OCI-LY3 (cell line): ENCODE results near the gene NTPCR.

Experiments
- H2AFZ ChIP-seq: fragments of 200-600, 300-600 bp; shearing (Covaris generic); 2 replicates; pipeline ENCODE4 v1.6.0; 2014; ENCODE audit warnings: antibody characterized with exemption, low read depth, low read length
- H3K27ac ChIP-seq: fragments of 200-600, 300-600 bp; sonication (generic); 2 replicates; pipeline ENCODE4 v1.5.1; 2014; ENCODE audit warnings: mild to moderate bottlenecking, low read length, moderate library complexity, mixed read lengths
- H3K27me3 ChIP-seq: fragments of 200-600, 300-600 bp; sonication (generic); 2 replicates; pipeline ENCODE4 v1.6.1; 2014; ENCODE audit warnings: low read depth, low read length, mixed read lengths
- H3K36me3 ChIP-seq: fragments of 200-600, 300-600 bp; sonication (generic); replicated peaks from 2 replicates; pipeline ENCODE3; 2014; ENCODE audit warnings: low read depth, low read length, mixed read lengths
- H3K4me1 ChIP-seq: fragments of 300-600, 200-600 bp; sonication (generic); 2 replicates; pipeline ENCODE4 v1.6.1; 2014; ENCODE audit warnings: low read length, mixed read lengths
- H3K4me2 ChIP-seq: fragments of 200-600, 300-600 bp; sonication (generic); 2 replicates; pipeline ENCODE4 v1.6.1; 2014; ENCODE audit warnings: low read length, mixed read lengths
- H3K4me3 ChIP-seq: fragments of 300-600, 200-600 bp; sonication (generic); 2 replicates; pipeline ENCODE4 v1.5.1; 2014; ENCODE audit warnings: antibody characterized with exemption, mild to moderate bottlenecking, low read length, moderate library complexity
- H3K79me2 ChIP-seq: fragments of 300-600, 200-600 bp; shearing (Covaris generic); 2 replicates; pipeline ENCODE4 v1.6.1; 2014; ENCODE audit warnings: mild to moderate bottlenecking, low read length, mixed read lengths
- H3K9ac ChIP-seq: fragments of 300-600, 200-600 bp; shearing (Covaris generic); 2 replicates; pipeline ENCODE4 v1.6.0; 2014; ENCODE audit warnings: mild to moderate bottlenecking, low read length, moderate library complexity
- H3K9me3 ChIP-seq: fragments of 200-600, 300-600 bp; shearing (Covaris generic); 2 replicates; pipeline ENCODE4 v1.6.1; 2014; ENCODE audit warnings: low read length, mixed read lengths; ENCODE audit not compliant: insufficient read depth
- H4K20me1 ChIP-seq: fragments of 200-600, 300-600 bp; sonication (generic); 2 replicates; pipeline ENCODE4 v1.6.1; 2016; ENCODE audit warnings: low read length, mixed read lengths; ENCODE audit not compliant: insufficient read depth
- CTCF ChIP-seq: fragments of 200-600, 300-600 bp; sonication (generic); IDR thresholded peaks from 2 replicates; pipeline ENCODE4 v1.5.1; 2014; ENCODE audit warnings: antibody characterized with exemption, low read length, low read depth
- EZH2phosphoT487 ChIP-seq: fragments of 200-600 bp; shearing (Covaris generic); IDR thresholded peaks from 2 replicates; pipeline ENCODE4 v1.6.1; 2018; ENCODE audit warnings: antibody characterized with exemption, mixed run types, low read depth

Gene NTPCR

DNA sequence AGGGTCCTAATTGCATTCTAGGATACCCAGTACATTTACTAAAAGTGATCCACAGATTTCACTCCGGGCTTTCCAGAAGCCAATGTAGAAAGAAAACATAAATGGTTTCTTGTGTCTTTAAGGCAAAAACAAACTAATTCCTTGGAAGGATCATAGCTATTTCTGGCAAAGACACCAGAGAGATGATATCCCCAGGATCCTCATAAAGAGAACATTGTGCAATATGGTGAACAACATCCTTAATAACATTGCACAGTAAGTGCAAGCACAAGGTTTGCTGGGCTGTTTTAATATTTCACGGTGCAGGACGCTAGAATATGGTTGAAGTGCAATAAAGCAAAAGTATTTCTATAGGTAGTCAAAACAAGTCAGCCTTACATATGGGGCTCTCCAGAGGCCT, 83.0 kb downstream of the NTPCR start:
- Histone ChIP-seq H4K20me1 (no peaks in the 10 kb centered on the region), H3K4me2 (no peak overlapping the region), H2AFZ (no peak overlapping the region), H3K4me3 (no peak overlapping the region), H3K9ac (no peak overlapping the region), H3K79me2 (no peaks in the 10 kb centered on the region), H3K27ac (no peak overlapping the region), H3K9me3 (no peaks in the 10 kb centered on the region), H3K36me3 (no peaks in the 10 kb centered on the region), H3K27me3 (no peaks in the 10 kb centered on the region), H3K4me1 (no peaks in the 10 kb centered on the region)
- TF ChIP-seq CTCF (no peak), EZH2phosphoT487 (no peak)
